Stimulated activated CD8-positive, alpha-beta memory T cell treated with anti-CD3 and anti-CD28 coated beads, Interleukin-12 subunit alpha, Interleukin-12 subunit beta, amount 100 ng/mL, for 4 hours (primary cell): ENCODE data around the gene CACTIN.
"Not testable (repeated sequence)": the region's sequence is repeated elsewhere in the genome, so short reads cannot be mapped to it uniquely, and the experiment has no call there.

Experiments
- DNase-seq: peaks from one replicate; pipeline ENCODE4 v3.0.0-alpha.2; 2020; ENCODE audit warnings: low read depth

CACTIN gene

DNA sequence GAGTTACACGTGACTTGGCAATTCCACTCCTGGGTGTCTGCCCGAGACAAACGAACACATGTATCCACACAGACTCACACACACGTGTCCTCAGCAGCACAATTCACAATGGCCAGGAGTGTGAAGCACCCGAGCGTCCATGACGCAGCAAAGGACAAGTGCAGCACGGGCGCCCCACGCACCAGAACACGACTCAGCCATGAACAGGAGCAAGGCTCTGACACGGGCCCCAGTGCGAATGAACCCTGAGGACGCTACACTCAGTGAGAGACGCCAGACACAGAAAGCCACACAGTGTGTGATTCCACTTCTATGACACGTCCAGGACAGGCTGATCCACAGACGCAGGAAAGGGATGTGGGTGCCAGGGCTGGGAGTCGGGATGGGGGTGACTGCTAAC, 37.2 kb upstream of the CACTIN start:
- no peak for DNase-seq

DNA sequence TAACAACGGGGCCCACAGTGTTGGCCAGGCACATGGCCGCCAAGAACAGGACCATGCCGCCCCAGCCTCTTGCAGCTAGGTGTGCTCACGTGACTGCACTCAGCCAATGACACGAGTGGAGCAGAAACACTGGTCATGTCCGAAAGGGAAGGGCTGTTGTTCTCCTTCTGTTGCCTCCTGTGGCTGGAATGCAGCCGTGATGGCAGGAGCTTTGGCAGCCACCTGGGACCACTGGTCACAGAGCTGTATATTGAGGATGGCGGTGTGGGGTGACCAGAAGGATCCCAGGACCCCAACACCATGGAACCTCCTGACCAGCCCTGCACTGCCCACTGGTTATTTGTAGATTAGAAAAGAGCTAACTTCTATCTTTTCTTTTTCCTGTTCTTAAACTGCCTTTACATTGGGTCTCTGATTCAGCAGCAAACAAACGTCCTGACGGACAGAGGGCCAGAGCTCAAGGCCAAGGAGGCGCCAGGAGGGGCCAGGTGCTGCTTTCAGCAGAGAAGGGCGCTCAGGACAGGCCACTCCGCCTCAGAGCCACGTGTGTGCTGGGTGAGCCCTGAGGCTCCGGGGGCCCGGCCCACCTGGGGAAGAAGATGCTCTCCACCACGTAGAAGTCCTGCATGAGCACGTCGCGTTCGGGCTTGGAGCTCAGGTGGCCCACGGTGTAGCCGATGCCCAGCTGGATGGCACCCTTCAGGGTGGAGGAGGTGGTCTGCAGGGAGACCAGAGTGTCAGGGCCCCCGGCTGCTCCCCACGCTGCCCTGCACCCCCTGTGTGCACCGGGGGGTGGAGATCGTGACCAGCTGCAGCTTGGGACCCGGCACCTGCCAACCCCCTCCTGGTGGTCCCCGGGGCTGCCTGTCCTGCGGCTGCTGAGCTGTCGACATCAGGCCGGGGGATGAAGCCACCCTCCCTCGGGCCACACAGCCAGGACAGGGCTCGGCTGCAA, 35.0 kb upstream of the CACTIN start:
- no peak for DNase-seq

DNA sequence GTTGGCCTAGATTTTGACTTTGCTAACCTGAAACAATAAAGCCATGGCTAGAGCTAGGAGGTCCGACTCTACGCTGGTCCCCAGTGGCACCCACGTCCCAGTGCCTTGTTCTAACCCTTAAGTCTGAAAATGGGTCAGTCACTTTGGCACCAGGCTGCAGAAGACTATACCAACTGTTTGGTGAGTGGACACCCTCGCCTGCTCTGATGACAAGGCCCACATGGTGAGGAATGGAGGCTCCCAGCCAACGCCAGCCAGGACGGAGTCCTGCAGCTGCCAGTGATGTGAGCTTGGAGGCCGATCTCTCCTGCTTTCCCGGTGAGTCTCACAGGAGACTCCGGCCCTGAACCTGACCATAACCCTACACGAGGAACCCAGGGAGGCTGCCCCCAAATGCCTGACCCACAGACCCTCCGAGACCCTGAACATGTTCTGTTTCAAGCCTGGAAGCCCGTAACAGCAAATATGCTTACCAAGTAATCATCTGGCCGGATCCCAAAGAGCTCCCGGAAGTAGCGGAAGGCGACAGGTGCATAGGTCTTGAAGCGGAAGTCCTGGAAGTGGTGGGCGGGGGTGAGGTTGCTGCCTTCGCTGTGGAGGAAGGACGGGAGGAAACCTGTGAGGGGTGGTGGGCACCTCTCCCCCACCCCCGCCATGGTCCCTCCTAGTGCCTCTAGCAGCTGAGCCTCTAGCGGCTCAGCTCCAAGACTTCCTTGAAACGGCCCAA, 34.1 kb upstream of the CACTIN start:
- DNase-seq: no peak

DNA sequence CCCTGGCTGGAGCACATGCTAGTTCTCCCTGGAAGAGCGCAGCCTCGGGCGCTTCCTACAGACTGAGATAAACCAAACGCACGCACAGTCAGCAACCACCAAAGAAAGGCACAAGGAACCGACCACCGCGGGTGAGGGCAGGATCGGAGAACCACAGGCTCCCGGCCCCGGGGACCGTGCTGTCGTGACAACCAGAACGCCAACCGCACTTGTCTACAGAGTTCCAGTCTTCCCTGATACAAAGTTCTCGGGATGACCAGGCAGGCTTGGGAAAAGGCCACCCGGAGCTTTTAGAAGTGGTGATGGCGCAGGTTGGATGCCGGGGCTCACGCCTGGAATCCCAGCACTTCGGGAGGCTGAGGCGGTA, 33.1 kb upstream of the CACTIN start:
- DNase-seq: no peak

DNA sequence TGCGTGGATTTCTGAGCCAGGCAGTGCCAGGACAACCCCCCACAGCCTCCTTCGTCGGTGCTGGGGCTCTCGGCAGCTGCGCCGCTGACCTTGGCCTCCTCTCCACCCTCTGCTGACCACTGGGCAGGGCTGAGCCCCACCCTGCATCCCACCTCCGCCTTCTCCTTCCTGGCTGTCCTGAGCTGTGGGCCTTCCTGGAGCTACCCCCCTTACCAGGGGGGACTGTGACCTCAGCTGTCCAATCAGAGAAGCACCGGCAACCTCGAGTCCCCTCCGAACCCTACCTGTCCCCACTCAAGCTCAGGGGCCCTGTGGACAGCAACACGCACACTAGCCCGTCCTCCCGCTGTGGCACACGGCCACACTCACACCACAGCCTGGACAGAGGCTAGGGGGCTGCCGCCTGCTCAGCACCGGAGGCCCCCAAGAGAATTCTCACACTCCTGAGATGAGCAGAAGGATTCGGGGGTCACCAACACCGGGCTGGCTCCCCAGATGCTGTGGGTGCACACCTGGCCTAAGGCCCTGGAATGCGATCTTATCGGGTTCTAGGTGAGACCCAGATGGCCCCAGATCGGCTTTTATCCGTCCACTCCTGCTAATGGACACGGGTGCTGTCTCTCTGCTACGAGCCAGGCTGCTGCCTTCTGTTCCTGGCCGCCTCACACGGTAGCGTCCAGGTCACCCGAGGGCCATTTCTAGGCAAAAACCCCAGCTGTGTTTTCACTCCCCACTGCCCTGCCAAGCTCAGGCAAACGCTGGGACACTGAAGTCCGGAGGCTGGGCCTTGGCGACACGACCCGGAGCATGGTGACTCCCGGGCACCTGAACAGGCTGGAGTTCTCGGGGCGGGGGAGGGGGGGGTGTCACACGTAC, 32.5 kb upstream of the CACTIN start:
- no peak for DNase-seq

DNA sequence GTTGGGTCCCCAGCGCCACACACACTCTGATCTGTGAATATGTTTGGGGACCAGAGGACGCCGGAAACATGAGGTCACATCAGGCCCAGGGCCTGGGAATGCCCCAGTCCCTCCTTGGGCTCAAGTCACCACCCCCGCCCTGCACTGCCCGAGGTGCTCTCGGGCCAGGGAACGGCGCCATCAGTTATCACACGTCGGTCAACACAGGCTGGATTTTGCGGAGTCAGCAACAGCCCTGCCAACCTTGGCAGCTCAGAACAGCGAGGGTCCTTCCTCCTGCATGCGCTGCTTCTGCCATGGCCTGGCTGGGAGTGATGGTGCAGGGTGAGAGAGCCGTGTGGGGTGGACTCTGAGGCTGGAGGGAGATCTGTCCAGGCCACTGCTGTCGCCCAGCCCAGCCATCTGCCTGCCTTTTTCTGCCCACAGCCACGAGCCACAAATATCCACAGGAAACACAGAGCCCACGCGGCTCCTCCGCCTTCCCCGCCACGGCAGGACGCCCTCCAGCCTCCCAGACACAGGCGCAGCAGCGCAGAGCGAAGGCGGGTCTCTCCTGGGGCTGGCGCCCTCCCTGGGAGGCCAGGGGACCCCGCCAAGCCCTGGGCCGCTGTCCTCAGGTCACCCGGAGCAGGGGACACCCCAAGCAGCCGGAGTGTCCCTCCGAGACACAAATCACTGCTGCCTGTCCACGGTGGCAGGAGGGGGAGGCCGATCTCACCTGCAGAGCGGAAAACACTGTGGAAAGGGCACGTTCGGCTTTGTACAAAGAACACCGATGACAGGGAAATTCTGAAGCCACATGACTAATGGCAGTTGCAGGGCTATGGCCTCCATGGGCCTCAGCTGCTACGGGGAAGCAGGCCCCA, 31.6 kb upstream of the CACTIN start:
- DNase-seq: no peak

DNA sequence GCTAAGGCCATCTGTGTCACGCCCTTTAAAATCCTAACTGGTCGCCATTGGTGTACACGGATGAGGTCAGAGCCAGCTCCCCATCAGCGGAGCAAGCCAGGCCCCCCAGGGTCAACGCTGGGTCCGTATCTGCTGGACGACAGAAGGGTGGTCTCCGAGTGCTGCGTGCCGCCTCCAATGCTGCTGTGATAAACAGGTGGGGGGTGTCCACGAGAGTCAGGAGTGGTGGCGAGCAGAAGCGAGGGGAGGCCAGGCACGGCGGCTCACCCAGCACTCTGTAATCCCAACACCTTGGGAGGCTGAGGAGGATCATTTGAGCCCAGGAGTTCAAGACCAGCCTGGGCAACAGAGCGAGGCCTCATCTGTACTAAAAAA, 30.8 kb upstream of the CACTIN start:
- DNase-seq: no peak

DNA sequence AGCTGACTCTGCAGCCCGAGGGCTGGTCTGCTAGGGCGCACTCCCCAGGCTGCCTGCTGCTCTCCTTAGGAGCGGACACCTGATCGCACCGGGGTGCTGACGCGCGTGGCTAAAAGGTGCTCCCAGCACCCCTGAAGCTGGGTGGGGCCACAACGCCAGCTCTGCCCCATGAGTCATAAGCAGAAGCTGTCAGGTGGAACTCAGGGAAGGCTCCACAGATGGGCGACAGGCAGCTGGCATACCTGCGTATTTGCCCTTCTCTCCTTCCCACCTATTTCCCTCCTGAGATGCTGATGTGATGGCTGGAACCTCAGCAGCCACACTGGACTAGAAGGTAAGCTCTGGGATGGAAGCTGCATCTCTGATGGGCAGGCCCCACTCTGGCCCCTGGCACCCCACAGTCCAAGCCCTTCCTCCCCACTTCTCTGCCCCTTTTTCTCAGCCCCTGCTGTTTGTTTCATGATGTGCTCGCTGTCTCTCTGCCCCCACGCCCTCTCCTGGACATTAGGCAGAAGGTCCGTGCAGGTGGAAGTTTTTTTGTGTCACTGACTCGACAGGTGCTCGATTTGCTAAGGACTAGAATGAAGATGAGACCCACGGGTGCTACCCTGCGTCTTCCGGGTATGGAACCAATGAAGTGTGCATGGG, 30.3 kb upstream of the CACTIN start:
- DNase-seq: no peak

DNA sequence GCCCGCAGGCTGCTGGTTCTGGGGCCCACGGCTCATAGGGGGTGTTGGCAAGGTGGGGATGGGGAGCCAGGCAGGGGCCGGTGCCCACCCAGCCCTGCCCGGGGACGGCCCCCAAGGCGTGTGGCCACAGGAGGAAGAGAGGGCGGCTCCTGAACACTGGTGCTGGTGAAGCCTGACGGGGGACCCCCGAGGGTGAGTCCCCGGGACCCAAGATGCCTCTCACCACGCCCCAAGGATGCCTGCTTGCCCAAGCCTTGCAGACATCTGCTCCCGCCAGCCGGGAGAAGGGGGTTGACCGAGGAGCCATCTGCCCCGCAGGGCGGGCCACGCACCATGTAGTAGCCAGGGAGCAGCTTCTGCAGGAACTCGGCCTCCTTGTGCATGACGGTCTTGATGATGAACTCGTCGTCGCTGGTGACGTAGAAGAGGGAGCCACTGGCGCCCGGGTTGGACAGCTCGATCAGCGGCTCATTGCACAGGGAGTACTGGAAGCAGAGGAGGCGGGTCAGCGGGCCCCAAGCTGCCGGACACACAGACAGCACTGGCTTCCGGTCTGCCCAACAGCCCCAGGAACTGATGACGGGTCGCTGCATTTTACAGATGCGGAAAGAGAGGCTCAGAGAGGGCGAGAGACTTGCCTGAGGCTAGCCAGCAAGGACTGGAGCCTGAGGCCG, 29.6 kb upstream of the CACTIN start:
- DNase-seq: no peak

DNA sequence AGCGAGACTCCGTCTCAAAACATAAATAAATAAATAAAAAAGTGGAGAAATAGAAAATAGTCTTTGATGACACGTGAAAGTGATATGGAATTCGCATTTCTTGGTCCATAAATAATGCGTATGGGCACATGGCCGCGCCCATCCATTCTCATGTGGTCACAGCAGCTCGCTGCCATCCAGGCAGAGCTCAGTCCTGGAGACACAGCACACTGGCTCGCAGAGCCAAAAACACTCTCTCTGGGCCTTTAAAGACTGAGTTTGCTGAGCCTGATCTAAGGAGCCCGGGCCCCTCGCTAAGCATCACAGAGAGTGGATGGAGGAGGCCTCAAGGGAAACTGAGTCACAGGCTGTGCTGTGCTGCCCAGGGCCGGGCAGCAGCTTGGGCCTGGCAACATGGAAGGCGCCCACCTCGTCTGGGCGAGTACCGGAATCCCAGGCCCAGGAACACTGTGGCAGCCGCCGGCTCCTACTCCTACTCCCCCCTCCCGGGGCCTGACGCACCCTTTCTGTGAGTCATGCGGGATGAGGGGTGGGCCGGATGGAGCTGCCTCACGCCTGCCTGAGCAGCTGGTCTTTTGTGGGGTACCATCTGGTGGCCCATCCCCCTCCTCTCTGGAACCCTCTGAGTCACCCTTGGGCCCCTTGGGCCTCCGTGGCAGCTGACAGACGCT, 28.9 kb upstream of the CACTIN start:
- DNase-seq: no peak

DNA sequence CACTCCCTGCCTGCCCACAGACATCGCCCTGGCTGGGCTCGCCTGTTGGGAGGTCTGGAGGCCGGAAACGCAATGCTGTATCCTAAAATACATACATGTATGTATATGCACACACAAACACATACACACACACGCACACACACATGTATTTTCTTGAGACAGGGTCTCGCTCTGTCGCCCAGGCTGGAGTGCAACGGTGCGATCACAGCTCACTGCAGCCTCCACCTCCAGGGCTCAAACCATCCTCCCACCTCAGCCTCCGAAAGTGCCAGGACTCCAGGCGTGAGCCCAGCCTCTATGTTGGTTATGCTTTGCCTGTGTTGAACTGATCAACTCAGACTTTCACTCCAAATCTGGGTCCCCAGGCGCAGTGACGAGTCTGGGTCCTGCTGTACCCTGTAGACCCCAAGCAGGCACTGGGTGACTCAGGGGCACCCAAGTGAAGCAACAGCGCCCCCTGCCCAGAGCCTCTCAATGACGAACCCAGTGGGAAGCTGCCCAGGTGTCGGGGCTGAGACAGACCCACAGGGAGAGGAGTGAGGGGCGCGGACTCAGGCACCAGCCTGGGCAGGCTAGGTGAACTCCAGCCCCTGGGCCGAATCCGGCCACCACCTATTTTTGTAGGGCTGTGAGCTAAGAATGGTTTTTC, 27.4 kb upstream of the CACTIN start:
- DNase-seq: no peak

DNA sequence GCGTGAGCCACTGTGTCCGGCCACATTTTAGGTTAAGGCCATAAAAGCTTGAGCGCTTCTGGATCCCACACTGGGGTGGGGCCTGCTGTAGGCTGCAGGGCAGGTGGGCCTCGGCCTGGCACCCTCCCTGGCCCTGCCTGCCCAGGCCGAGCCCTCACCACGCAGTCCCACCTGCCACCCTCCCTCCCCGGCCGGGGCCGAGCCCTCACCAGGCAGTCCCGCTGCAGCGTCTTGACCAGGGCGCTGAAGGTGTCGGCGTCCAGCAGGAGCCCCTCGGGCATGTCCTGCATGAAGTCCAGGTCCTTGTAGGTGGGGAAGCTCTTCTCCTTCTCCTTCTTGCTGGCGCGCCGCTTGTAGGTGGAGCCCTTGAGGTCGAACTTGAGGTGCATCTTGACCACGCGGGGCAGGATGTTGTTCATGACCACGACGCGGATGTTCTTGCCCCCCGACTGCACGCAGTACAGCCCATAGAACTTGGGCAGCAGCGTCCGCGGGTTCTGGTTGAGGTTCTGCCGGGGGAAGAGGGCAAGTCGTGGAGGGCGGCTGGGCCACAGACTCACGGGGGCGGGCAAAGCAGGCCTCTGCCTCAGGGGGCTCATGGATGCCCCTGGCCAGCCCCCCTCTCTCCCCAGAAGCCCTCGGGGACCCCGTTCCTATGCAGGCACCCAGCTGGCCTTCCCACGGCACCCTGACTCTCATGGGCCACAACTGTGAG, 26.6 kb upstream of the CACTIN start:
- DNase-seq: no peak

DNA sequence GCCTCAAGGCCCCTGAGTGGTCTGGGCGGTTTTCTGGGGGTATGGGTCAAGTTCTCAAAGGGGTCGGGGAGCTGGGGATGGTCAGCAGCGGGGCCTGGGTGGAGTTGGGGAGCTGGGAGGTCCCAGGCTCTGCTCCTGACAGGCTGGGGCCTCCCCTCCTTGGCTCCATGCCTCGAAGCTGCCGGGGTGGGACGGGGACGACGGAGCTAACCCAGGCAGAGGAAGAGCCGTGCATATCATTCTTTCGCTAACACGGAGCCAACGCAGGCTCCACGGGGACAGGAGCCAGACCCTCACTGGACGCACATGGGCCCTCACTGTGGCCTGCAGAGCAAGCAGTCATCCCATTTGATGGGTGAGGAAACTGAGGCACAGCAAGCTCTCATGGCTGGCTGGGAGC, 25.8 kb upstream of the CACTIN start:
- DNase-seq: no peak

DNA sequence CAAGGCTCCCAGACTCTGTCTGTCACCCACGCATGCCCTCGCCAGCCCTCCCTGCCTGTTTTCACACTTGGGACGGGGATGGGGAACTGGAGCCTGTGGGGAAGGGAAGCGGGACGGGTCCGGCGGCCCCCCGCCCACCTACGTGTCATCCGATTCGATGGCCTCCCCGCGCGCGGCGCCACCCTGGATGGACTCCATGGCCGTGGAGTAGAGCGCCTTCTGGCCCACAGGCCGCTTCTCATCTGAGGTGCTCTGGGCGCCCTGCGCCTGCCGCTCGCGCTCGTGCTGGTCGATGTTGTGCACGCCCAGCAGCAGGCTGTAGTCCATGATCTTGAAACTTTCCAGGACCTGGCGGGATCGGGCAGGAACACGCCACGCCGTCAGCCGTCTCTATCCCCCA, 25.1 kb upstream of the CACTIN start:
- DNase-seq: no peak

DNA sequence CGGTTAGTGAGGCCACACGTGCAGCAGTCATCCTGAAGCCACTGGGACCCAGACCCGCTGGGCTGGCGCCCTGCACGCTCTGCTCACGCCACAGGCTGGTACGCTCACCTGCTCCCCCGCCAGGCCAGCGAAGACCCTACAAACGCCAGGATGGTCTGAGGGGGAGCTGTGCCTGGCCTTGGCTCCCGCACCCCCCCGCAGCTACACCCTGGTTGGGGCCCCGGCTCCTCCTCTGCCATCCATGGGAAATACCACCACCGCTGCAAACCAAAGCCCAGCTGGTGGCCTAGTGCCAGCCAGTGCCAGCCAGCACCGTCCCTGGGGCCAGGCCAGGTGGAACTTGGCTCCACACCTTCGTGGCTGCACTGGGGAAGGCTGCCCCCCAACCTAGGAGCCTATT, 23.3 kb upstream of the CACTIN start:
- DNase-seq: no peak

DNA sequence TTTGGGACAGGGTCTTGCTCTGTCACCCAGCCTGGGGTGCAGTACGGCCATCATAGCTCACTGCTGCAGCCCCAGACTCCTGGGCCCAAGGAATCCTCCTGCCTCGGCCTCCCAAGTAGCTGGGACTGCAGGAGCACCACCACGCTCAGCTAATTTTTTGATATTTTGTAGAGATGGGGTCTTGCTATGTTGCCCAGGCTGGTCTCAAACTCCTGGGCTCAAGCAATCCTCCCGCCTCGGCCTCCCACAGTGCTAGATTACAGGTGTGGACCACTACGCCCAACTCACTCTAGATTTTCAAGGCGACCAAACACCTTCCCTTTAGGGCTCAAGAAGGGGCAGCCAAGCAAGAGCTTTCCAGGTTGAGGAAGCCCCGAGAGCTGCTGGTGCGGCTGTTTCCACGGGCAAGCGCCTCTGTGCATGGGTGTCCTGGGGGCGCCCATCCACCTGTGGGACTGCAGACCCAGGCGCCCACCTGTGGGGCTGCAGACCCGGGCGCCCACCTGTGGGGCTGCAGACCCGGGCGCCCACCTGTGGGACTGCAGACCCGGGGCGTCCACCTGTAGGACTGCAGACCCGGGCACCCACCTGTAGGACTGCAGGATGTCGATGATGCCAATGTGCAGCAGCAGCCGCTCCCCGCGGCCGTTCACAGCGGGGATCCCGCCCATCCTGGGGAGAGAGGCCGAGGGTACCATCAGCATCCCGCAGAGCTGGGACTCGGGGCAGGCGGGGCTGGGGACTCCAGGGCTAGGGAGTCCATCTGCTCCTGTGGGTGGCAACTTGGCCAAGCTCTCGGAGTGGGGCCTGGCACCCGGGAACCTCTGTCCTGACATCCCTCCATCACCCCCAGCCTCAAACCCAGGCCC, 21.7 kb upstream of the CACTIN start:
- DNase-seq: no peak

DNA sequence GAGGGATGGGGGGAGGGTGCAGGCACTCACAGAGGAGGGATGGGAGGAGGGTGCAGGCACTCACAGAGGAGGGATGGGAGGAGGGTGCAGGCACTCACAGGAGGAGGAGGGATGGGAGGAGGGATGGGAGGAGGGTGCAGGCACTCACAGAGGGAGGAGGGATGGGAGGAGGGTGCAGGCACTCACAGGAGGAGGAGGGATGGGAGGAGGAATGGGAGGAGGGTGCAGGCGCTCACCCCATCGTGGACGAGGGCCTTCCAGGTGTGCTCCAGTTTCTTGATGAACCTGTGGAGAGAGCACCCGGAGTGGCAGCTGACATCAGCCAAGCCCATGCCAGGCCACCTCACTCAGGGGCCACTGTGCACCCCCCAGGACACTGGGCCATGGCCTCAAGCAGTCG, 20.5 kb upstream of the CACTIN start:
- not testable (repeated sequence) for DNase-seq
